ENCODE measurements around the gene RAB39A.

- TF ChIP-seq CTCF (IDR thresholded peaks at IDR 0.05): no peak
- no peak for TF ChIP-seq POLR2A (IDR thresholded peaks at IDR 0.05)
Measured at GRCh38 chr11:107957109-107957588, 28.9 kb downstream of the RAB39A start.
